Measurements from ENCODE around the gene FOLR2. TPM values are rescaled to one million over a fixed set of nuclear protein-coding genes. Genes with fewer than 3 reads are reported as not detected.
"Not testable (repeated sequence)": the region's sequence is repeated elsewhere in the genome, so short reads cannot be mapped to it uniquely, and the experiment has no call there.

Gene FOLR2
- total RNA-seq, result not detected in 2 replicates

DNA sequence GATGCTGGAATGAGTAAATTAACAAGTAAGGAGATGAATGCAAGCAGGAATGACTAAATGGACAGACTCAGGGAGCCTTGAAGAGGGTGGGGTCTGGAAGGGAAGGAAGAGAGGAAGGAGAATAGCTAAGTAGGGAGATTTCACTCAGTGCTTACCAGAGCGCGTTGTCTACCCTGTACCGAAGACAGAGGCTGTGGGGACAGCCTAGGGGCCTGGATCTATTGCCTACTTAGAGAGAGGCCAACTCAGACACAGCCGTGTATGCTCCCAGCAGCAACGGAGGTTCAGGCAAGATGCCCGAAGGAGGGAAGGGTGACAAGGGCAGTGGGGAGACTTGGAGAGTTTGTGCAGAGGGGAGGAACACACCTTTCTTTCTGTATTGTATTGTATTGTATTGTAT is at the start of gene FOLR2:
Gene FOLR2, plus strand, starts transcription at position 157 of the 400 bp plus-strand sequence. CDS start 1,791 bp downstream, outside the sequence.
- no peak for DNase-seq (ENCODE audit: low read depth, low spot score)

DNA sequence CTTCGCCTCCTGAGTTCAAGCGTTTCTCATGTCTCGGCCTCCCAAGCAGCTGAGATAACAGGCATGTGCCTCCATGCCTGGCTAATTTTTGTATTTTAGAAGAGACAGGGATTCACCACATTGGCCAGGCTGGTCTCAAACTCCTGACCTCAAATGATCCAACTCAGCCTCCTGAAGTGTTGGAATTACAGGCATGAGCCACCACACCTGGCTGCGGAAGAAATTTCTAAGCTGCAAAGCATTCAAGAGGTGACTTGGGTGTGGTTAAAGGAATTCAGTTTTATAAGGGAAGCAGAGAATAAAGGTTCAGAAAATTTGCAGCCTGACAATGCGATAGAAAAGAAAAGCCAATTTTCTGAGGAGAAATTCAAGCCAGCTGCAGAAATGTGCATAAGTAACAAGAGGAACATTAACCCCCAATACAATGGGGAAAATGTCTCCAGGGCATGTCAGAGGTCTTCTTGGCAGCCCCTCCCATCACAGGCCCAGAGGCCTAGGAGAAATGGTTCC is 47.5 kb upstream of the FOLR2 start:
- DNase-seq (ENCODE audit: low read depth, low spot score), result not testable (repeated sequence)

DNA sequence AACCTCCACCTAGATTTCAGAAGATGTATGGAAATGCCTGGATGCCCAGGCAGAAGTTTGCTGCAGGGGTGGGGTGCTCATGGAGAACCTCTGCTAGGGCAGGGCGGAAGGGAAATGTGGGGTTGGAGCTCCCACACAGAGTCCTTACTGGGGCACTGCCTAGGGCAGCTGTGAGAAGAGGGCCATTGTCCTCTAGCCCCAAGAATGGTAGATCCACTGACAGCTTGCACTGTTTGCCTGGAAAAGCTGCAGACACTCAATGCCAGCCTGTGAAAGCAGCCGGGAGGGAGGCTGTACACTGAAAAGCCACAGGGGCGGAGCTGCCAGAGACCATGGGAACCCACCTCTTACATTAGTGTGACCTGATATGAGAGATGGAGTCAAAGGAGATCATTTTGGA is 46.8 kb upstream of the FOLR2 start:
- DNase-seq (ENCODE audit: low read depth, low spot score), result not testable (repeated sequence)

DNA sequence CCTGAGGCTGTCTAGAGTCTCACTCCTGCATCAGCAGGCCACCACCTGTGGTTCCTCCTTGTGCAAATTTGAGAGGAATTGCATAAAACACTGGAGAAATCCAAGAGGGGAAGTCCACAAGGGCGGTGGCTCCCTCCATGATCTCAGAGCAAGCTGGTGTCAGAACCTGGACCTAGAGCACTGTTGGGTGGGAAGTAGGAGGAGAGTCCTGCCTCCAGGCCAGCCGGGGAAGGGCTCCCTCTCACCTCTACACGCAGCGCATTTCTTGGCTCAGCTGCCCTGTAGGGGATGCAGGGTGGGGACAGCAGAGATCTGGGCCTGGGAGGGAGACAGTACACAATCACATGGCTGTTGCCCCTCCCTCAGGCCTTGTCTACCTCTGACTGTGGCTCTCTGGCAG is 44.6 kb upstream of the FOLR2 start:
- DNase-seq (ENCODE audit: low read depth, low spot score), result not testable (repeated sequence)

DNA sequence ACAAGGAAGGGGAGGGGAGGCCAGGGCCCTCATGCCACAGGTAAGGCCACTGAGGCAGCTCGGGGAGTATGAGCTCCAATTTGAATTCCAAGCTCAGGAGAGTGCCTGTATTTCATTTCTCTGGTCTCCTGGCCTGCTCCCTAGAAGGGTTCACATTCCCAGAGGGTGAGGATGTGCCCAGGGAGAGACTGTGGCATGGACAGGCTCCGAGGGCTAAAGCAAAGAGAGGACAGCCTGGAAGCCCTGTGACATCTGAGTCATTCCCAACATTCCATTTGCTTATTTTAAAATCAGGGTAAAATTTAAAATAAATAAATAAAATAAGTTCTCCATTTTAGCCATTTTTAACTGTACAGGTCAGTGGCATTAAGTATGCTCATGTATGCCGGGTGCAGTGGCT is 43.3 kb upstream of the FOLR2 start:
- DNase-seq (ENCODE audit: low read depth, low spot score), result no peak

DNA sequence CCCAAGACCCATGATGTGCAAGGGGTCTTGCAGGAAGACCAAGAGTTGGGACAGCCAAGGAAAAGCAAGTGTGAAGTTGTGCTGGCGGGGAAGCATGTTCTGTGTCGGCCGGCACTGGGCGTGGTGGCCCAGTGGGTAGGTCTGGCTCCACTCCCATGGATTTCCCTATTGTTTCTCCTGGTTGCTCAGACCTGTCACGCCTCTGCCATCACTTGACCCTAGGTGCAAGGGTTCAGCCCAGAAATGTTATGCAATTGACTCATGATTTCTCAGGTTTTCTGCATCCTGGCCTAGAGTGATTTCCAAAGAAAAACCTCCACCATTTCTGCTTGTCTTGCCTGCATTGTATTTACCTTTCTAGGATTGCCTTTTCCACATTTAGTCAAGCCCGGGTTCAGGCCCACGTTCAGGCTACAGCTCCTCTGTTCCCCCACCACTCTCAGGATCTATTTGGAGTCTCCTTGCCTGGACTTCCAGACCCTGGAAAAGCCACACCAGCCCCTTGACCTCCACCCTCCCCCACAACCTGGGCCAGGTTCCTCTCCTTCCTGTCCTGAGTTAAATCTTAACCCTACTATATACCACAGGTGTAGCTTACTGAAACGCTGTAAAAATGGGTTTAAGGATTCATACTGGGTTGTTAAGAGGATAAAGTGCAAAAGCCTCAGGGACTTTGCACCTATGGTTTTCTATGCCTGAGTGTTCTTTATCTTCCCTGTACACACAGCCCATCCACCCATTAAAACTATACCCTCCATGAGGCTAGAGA is 42.1 kb upstream of the FOLR2 start:
- DNase-seq (ENCODE audit: low read depth, low spot score), result no peak

DNA sequence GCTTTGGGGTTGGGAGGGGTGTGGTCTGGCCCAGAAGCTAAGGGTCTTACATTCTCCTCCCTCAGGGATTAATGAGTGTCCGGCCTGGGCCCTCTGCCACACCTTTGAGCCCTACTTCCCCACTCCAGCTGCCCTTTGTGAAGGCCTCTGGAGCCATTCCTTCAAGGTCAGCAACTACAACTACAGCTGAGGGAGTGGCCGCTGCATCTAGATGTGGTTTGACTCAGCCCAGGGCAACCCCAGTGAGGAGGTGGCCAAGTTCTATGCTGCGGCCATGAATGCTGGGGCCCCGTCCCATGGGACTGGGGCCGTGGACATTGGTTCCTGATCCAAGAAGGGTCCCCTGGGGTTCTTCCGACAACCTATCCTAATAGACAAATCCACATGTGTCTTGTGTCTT is 38.9 kb upstream of the FOLR2 start:
- DNase-seq (ENCODE audit: low read depth, low spot score), result no peak

DNA sequence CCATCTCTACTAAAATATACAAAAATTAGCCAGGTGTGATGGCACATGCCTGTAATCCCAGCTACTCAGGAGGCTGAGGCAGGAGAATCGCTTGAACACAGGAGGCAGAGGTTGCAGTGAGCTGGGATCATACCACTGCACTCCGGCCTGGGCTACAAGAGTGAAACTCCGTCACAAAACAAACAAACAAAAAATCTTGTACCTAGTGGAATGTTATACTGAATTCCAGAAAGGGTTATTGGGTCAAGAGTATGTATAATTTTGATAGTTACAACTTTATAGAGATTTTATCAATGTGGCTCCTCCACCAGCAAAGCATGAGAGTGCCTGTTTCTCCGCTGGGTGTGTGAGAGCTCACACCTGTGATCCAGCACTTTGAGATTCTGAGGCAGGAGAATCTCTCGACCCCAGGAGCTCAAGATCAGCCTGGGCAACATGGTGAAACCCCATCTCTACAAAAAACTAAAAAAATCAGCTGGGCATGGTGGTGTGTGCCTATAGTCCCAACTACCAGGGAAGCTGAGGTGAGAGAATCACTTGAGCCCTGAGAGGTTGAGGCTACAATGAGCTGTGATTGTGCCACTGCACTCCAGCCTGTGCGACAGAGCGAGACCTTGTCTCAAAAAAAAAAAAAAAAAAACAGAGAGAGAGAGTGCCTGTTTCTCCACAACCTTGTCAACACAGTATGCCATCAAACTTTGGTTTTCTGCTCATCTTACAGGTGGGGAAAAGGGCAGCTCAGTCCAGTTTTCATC is 37.4 kb upstream of the FOLR2 start:
- DNase-seq (ENCODE audit: low read depth, low spot score), result no peak

DNA sequence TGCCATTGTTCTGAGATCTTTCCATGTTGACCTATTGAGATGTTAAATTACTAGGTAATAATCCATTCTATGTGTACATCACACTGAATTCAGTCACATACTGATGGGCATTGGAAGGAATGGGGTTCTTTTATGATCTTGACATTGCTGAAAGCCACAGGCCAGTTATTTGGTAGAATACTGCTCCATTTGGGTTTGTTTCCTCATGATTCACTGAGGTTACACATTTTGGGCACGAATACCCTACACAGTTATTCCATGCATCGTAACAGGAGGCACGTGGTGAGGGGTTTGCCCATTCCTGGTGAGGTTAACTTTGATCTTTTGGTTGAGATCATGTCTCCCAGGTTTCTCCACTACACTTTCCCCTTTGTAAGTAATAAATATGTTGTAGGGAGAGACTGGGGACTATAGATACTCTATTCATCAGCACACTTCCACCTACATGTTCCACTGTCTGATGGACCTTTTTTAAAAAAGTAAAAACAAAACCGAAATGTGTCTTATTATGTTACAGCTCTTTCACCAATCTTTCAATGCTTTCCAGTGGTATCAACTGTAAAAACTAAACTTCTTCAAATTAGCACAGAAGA is 36.7 kb upstream of the FOLR2 start:
- no peak for DNase-seq (ENCODE audit: low read depth, low spot score)

DNA sequence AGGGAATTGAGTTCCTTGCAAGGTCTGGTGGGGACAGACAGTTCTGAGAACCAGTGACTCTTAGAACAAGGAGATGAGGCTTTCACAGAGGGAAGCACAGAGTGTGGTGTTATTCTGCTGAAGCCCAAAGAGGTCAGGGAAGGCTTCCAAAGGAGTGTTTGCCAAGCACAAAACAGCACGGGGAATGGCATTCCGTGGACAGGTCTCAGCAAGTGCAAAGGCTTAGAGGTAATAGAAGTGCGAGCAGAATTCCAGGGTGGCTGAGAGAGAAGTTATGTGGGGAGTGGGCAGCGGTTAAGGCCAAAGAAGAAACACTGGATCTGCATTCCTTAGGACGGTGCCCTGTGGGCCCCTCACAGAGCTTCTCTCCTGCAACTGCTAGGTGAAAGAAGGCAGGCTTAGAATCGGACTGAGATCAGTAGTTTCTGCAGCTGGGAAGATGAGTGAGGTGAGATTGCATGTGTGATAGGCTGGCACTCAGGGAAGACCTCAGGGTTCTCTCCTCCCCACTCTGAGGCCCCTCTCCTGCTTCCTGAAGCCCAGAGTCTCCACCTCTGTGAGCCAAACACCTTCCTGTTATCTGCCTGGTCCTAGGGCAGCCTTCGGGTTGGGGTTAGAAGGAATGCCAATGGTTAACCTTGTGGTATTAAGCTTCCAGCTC is 35.6 kb upstream of the FOLR2 start:
- not testable (repeated sequence) for DNase-seq (ENCODE audit: low read depth, low spot score)

DNA sequence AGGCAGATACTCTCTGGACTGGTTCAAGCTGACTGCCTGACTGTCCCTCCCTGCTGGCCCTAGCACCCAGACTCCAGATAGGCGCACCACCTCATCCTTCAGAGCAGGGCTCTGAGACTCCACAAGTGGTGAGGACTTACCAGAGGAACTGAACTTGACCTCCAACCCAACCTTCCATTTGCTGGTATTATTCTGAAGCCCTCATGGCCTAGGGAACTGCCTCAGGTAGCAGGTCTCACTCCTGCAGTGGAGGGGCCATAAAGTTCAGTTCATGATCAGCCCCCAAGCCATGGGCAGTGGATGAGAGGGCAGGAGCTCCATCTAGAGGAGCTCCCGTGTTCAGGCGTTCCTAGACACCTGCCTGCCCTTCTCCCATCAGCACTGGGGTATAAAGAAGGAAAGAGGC is 35.0 kb upstream of the FOLR2 start:
- DNase-seq (ENCODE audit: low read depth, low spot score), result not testable (repeated sequence)

DNA sequence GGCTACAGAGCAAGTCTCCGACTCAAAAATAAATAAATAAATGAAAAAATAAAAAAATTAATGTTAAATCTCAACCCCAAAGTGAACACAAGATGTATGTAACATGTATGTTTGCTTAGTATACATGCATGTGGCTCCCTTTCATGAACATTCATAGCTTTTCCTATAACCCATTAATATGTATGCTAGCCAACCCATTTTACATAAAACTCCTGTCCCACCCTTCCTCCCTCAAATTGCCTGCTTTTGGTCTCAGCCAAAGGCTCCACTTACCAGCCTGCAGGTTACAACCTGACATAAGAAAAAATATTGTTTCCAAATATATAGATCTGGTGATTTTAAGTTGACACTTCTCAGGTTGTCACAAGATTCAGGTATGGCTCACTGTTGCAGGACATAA is 28.3 kb upstream of the FOLR2 start:
- DNase-seq (ENCODE audit: low read depth, low spot score), result no peak

DNA sequence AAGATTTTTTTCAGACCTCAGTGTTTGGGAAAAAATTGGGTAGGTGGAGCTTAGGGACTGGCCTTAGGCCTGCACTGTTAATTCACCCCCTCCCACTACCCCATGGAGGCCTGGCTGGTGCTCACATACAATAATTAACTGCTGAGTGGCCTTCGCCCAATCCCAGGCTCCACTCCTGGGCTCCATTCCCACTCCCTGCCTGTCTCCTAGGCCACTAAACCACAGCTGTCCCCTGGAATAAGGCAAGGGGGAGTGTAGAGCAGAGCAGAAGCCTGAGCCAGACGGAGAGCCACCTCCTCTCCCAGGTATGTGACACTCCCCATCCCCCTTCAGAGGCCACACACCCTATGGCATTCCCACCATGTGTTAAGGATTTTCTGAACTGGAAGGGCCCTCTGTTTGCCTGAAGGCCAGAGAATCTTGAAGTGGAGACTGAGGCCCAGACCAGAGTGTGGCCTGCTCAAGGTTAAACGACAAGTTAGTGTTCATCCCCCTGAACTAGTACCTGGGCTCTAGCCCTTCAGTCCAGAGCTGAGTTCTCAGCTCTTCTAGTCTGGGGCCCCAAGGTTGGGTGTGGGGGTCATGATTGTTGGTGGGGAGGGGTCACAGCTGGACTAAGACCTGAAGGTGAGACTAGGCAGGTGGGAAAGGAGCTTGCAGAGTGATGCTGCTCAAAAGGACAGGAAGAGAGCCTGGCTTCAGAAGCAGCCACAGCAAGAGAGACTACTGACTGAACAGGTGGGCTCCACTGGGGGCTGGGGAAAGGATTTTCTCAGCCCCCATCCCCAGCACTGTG is 26.9 kb upstream of the FOLR2 start:
- no peak for DNase-seq (ENCODE audit: low read depth, low spot score)

DNA sequence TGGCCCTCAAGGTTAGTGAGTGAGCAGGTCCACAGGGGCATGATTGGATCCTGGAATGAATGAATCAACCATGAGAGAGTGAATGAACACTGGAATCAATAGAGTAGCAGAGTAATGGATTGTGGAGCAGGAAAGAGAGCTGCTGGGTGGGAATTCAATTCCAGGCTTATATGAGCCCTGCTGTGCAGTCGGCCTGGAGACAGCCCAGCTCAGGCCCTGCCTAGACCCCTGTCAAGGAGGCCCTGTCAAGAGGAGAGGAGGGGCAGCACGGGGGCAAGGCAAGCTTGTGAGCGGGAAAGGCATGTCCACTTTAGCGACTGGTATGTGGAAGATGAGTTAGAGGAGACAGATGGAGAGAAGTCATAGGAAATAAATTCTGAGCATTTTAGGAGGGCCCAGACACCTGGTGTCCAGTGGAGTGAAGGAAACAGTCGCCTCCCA is 25.9 kb upstream of the FOLR2 start:
- no peak for DNase-seq (ENCODE audit: low read depth, low spot score)

DNA sequence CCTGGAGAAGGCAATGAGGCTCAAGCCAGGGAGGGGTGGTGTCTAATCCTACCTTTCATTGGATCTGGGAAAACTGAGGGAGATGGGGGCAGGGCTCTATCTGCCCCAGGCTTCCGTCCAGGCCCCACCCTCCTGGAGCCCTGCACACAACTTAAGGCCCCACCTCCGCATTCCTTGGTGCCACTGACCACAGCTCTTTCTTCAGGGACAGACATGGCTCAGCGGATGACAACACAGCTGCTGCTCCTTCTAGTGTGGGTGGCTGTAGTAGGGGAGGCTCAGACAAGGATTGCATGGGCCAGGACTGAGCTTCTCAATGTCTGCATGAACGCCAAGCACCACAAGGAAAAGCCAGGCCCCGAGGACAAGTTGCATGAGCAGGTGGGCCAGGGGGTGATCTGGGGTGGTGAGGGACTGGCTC is 24.6 kb upstream of the FOLR2 start, which contains the start of gene FOLR1:
Gene FOLR1, plus strand, starts transcription at position 180 of the 421 bp plus-strand sequence. Its CDS starts 34 bp downstream, at position 214.
- DNase-seq (ENCODE audit: low read depth, low spot score), result no peak

DNA sequence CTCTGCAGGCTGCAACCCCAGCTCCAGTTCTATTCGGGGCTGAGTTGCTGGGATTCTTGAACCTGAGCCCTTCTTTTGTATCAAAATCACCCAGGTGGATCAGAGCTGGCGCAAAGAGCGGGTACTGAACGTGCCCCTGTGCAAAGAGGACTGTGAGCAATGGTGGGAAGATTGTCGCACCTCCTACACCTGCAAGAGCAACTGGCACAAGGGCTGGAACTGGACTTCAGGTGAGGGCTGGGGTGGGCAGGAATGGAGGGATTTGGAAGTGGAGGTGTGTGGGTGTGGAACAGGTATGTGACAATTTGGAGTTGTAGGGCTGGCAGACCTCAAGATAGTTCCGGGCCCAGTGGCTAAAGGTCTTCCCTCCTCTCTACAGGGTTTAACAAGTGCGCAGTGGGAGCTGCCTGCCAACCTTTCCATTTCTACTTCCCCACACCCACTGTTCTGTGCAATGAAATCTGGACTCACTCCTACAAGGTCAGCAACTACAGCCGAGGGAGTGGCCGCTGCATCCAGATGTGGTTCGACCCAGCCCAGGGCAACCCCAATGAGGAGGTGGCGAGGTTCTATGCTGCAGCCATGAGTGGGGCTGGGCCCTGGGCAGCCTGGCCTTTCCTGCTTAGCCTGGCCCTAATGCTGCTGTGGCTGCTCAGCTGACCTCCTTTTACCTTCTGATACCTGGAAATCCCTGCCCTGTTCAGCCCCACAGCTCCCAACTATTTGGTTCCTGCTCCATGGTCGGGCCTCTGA is 20.9 kb upstream of the FOLR2 start:
- DNase-seq (ENCODE audit: low read depth, low spot score), result no peak

DNA sequence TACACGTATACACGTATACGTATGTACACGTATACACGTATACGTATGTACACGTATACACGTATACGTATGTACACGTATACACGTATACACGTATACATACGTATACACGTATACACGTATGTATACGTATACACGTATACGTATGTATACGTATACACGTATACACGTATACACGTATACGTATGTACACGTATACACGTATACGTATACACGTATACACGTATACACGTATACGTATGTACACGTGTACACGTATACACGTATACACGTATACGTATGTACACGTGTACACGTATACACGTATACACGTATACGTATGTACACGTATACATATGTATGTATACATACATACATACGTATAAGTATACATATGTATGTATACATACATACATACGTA is 15.1 kb upstream of the FOLR2 start:
- DNase-seq (ENCODE audit: low read depth, low spot score), result not testable (repeated sequence)

DNA sequence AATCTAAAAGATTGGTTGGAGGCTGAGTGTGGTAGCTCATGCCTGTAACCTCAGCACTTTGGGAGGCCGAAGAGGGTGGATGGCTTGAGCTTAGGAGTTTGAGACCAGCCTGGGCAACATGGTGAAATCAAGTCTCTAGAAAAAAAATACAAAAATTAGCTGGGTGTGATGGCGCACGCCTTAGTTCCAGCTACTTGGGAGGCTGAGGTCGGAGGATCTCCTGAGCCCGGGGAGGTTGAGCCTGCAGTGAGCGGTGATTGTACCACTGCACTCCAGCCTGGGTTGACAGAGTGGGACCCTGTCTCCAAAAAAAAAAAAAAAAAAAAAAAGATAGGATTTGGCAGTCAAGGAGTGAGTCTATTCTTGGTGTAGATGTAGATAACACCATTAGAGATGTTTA is 14.0 kb upstream of the FOLR2 start:
- no peak for DNase-seq (ENCODE audit: low read depth, low spot score)

DNA sequence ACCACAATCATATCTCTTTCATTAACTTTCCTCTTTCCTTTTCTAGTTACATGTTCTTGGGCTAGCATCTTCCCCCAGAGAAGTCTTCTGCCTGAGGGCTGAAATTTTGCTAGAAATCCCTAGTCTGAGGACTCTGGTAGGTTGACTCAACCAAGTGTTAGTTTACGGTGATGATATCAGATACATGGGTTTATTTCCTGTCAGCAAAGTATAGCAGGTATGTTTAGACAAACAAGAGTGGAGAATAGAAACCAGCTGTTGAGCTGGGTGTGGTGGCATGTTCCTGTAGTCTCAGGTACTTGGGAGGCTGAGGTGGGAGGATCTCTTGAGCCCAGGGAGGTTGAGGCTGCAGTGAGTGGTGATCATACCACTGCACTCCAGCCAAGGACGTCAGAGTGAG is 13.4 kb upstream of the FOLR2 start:
- no peak for DNase-seq (ENCODE audit: low read depth, low spot score)

DNA sequence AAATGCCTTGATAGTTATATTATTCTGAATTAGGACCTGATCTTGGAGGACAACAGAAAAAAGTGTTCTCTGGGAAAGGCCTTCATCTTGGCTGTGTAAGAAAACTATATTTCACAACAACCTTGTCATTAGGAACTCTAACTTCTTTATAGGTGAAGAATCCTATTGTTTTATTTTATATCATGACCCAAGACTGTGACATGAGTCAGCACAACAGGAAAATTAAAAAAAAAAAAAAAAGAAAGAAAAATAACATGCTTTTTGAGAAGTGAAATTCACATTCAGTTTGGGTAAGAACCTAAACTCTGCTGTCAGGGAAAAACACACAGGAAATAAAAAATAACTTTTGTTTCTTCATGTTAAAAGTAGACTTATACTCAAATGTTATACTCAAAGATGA is 11.7 kb upstream of the FOLR2 start:
- no peak for DNase-seq (ENCODE audit: low read depth, low spot score)

All from pulmonary artery endothelial cell (primary cell).